SW480 (cell line): ENCODE measurements around the gene DNPH1.

Experiments
- DNase-seq: peaks from one replicate; pipeline ENCODE4 v3.0.0-alpha.2; 2016; ENCODE audit warnings: low spot score

DNPH1 gene

GRCh38 chr6:43181942-43182860 lies 47.1 kb downstream of the DNPH1 start, which contains the start of gene CUL9:
Gene CUL9, plus strand, starts transcription at chr6:43182196. Its CDS starts 2,115 bp downstream, at chr6:43184311.
- peak; percentile 57 for DNase-seq

- DNase-seq: no peak
These were observed 47.7 kb downstream of the DNPH1 start for GRCh38 chr6:43181621-43181941.

- no peak for DNase-seq
These were observed 48.3 kb downstream of the DNPH1 start for GRCh38 chr6:43180985-43181384.

GRCh38 chr6:43180058-43180457 lies 49.2 kb downstream of the DNPH1 start:
- no peak for DNase-seq

GRCh38 chr6:43178951-43179830 lies 50.1 kb downstream of the DNPH1 start:
- no peak for DNase-seq

GRCh38 chr6:43178150-43178549 lies 51.1 kb downstream of the DNPH1 start:
- no peak for DNase-seq

- no peak for DNase-seq
These were observed 52.9 kb downstream of the DNPH1 start for GRCh38 chr6:43176423-43176786.

GRCh38 chr6:43175676-43176422 lies 53.4 kb downstream of the DNPH1 start:
- DNase-seq: no peak
